Measurements from ENCODE around the gene EBP.

DNA sequence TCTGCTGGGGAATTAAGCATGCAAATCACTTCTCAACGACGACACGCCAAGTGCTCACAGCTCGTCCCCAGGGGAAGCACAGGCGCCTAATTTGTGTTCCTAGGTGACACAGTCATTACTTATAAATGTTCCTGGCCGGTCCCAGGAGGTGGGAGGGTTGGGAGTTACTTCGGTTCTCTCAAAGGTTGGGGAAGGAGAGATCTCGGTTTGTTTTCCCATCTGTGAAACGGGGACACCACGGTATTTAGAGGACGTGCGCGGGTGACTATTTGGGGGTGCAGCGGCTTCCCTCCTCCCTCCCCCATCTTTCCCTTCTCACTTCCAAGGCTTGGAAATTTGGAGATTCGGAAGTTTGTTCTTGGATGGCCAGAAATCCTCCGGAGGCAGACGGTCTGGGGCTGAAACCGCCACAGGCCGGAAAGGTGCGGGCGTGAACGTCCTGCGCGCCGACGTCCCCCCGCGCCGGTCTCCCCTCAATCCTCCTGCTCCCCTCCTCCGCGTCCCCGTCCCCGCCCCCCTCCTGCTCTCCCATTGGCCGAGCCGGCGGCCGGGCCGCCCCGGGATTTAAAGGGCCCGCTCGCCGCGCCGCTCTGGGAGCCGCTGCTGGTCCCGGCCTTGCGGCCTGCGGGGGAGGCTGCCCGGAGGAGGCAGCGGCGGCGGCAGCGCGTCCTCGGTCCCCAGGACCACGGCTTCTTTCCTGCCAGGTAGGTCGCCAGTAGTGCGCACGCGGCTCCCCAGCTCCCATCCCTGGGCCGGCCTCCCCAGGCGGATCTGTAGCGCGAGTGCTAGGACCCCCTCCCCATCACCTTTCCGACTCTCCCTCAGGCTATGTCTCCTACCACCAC lies 13.0 kb upstream of the EBP start, which contains the start of gene PORCN:
- TF ChIP-seq, protein P1, sequence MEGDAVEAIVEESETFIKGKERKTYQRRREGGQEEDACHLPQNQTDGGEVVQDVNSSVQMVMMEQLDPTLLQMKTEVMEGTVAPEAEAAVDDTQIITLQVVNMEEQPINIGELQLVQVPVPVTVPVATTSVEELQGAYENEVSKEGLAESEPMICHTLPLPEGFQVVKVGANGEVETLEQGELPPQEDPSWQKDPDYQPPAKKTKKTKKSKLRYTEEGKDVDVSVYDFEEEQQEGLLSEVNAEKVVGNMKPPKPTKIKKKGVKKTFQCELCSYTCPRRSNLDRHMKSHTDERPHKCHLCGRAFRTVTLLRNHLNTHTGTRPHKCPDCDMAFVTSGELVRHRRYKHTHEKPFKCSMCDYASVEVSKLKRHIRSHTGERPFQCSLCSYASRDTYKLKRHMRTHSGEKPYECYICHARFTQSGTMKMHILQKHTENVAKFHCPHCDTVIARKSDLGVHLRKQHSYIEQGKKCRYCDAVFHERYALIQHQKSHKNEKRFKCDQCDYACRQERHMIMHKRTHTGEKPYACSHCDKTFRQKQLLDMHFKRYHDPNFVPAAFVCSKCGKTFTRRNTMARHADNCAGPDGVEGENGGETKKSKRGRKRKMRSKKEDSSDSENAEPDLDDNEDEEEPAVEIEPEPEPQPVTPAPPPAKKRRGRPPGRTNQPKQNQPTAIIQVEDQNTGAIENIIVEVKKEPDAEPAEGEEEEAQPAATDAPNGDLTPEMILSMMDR (conservative IDR thresholded peaks at IDR 0.05 in 1 of 2, IDR thresholded peaks at IDR 0.05 in 1 of 2; ENCODE audit: extremely low read depth in 1 of 2, insufficient read depth in 1 of 2, low read depth in 1 of 2, low read length in 2 of 2), result no peak
- TF ChIP-seq EZH2 (IDR thresholded peaks at IDR 0.05; ENCODE audit: borderline replicate concordance, low read length), result no peak
